ENCODE measurements around the gene LGR5. TPM values are rescaled to one million over a fixed set of nuclear protein-coding genes. Genes with fewer than 3 reads are reported as not detected.

Gene LGR5, protein sequence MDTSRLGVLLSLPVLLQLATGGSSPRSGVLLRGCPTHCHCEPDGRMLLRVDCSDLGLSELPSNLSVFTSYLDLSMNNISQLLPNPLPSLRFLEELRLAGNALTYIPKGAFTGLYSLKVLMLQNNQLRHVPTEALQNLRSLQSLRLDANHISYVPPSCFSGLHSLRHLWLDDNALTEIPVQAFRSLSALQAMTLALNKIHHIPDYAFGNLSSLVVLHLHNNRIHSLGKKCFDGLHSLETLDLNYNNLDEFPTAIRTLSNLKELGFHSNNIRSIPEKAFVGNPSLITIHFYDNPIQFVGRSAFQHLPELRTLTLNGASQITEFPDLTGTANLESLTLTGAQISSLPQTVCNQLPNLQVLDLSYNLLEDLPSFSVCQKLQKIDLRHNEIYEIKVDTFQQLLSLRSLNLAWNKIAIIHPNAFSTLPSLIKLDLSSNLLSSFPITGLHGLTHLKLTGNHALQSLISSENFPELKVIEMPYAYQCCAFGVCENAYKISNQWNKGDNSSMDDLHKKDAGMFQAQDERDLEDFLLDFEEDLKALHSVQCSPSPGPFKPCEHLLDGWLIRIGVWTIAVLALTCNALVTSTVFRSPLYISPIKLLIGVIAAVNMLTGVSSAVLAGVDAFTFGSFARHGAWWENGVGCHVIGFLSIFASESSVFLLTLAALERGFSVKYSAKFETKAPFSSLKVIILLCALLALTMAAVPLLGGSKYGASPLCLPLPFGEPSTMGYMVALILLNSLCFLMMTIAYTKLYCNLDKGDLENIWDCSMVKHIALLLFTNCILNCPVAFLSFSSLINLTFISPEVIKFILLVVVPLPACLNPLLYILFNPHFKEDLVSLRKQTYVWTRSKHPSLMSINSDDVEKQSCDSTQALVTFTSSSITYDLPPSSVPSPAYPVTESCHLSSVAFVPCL
- 0.58 and 1.7 TPM in 2 replicates for total RNA-seq

DNA sequence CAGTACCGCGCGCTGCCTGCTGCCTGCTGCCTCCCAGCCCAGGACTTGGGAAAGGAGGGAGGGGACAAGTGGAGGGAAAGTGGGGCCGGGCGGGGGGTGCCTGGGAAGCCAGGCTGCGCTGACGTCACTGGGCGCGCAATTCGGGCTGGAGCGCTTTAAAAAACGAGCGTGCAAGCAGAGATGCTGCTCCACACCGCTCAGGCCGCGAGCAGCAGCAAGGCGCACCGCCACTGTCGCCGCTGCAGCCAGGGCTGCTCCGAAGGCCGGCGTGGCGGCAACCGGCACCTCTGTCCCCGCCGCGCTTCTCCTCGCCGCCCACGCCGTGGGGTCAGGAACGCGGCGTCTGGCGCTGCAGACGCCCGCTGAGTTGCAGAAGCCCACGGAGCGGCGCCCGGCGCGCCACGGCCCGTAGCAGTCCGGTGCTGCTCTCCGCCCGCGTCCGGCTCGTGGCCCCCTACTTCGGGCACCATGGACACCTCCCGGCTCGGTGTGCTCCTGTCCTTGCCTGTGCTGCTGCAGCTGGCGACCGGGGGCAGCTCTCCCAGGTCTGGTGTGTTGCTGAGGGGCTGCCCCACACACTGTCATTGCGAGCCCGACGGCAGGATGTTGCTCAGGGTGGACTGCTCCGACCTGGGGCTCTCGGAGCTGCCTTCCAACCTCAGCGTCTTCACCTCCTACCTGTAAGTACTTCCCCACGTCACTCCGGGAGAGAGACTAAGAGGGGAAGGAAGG lies at the start of gene LGR5:
Gene LGR5 (plus strand): TSS at position 186 of the 732 bp plus-strand sequence. CDS start 283 bp downstream, at position 469.

Other genes with a start within 250 kb of the LGR5 start
- gene ZFC3H1, start 224.1 kb downstream of the LGR5 start, total RNA-seq = 17.4 and 33.0 TPM in 2 replicates
- gene THAP2, start 224.5 kb downstream of the LGR5 start, total RNA-seq = 3.6 and 7.0 TPM in 2 replicates
- 44.7 and 45.9 TPM in 2 replicates for gene TMEM19, start 246.3 kb downstream of the LGR5 start, total RNA-seq